NB4 (cell line): ENCODE results near the gene DRC3.
A peak's percentile ranks its signal among the peaks of the same experiment; 100 is the strongest.

Experiments
- DNase-seq: peaks from one replicate; pipeline ENCODE4 v3.0.0; 2010; ENCODE audit warnings: low read depth
- H3K4me3 ChIP-seq: one replicate; pipeline ENCODE4 v1.5.1; 2011; ENCODE audit warnings: mild to moderate bottlenecking, low read depth, low read length, moderate library complexity
- MYC ChIP-seq: IDR thresholded peaks from 2 replicates; pipeline ENCODE4 v1.6.1; 2011; ENCODE audit warnings: low read depth, low read length
- POLR2A ChIP-seq: IDR thresholded peaks from 2 replicates; pipeline ENCODE4 v1.6.1; 2011; ENCODE audit warnings: mild to moderate bottlenecking; ENCODE audit not compliant: insufficient read length; ENCODE audit errors: extremely low read depth
- TF ChIP-seq, protein P1 (sequence below): IDR thresholded peaks from one replicate; pipeline ENCODE4 v1.5.1; 2012; ENCODE audit warnings: low read depth, low read length
- TF ChIP-seq, protein P2 (sequence below): IDR thresholded peaks from 2 replicates; pipeline ENCODE4 v1.6.1; 2011; ENCODE audit warnings: low read depth, low read length

The DRC3 gene

DNA sequence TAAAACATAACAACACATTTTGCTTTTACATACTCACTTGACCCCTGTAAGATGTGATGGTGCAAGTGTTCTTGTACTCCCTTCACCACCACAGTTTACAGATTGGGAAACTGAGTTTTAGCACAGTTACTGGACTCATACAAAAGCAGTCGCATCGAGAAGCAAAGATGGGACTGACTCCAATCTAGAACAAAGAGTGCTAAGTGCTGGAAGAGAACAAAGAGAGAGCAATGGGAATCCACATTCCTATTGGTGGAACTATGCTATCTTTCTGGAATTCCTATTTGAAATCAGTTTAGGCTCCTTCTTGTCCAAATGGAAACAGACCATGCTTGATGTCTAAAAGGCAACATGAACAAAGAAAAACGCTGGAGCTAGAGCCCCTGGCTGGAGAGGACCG, 9.6 kb upstream of the DRC3 start:
- no peak overlapping the region for H3K4me3 ChIP-seq
- no peak for DNase-seq

DNA sequence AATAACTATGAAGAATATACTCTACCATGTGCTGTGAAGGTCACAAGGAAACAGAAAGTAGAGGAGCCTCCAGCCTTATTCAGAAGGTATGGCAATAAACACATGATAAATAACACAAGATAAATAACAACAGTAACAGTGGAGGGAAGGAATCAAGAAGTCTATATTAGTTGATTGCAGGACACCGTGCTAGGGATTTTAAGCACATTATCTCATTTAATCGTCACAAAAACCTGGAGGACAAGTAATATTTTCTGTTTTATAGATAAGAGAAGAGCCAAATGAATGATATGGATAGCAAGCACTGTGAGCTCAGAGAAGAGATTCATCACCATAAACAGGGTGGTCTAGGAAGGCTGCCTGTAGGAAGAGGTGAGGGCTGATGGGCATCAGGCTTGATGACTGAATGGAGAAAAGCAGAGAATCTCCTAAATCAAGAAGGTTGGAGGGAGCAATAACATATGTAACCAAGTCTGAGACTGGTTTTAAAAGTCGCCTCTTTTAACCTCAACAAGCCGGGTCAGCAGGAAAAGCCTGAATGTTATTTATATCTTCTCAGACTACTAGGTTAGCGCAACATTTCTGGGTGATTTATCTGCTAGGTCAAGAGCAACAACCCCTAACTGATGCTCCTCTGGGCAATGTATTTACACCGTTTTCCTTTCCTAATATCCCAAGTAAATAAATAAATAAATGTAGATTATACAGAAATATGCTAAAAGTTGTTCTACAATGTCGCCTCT, 8.8 kb upstream of the DRC3 start:
- TF ChIP-seq POLR2A = no peak
- H3K4me3 ChIP-seq = no peak overlapping the region

More for the DNA sequence above, 9.6 kb upstream of the DRC3 start:
- TF ChIP-seq MYC (no peak), POLR2A (no peak)
- TF ChIP-seq, protein P1, sequence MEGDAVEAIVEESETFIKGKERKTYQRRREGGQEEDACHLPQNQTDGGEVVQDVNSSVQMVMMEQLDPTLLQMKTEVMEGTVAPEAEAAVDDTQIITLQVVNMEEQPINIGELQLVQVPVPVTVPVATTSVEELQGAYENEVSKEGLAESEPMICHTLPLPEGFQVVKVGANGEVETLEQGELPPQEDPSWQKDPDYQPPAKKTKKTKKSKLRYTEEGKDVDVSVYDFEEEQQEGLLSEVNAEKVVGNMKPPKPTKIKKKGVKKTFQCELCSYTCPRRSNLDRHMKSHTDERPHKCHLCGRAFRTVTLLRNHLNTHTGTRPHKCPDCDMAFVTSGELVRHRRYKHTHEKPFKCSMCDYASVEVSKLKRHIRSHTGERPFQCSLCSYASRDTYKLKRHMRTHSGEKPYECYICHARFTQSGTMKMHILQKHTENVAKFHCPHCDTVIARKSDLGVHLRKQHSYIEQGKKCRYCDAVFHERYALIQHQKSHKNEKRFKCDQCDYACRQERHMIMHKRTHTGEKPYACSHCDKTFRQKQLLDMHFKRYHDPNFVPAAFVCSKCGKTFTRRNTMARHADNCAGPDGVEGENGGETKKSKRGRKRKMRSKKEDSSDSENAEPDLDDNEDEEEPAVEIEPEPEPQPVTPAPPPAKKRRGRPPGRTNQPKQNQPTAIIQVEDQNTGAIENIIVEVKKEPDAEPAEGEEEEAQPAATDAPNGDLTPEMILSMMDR = no peak
- TF ChIP-seq, protein P2, sequence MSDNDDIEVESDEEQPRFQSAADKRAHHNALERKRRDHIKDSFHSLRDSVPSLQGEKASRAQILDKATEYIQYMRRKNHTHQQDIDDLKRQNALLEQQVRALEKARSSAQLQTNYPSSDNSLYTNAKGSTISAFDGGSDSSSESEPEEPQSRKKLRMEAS = no peak

DNA sequence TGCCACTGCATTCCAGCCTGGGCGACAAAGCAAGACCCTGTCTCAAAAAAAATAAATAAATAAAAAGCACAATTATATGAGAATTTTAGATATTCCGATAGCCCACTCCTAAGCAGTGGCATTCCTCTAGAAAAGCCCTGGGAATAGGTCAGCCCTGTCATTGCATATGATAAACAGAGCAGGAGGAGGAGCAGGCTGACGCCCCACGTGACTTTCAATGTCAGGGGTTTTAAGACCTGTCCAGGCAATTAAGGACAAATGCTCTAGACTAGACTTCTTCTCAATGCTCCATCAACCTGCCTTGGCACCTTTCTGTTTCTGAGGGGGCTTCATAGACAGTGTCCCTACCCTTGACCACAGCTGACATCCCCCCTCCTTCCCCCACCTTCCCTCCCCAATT, 8.0 kb upstream of the DRC3 start:
- TF ChIP-seq, protein P1 = no peak
- no peak for TF ChIP-seq POLR2A
- TF ChIP-seq, protein P2 = no peak
- TF ChIP-seq MYC = no peak
- DNase-seq = no peak
- H3K4me3 ChIP-seq = no peak overlapping the region

More for the DNA sequence above, 8.8 kb upstream of the DRC3 start:
- no peak for DNase-seq

DNA sequence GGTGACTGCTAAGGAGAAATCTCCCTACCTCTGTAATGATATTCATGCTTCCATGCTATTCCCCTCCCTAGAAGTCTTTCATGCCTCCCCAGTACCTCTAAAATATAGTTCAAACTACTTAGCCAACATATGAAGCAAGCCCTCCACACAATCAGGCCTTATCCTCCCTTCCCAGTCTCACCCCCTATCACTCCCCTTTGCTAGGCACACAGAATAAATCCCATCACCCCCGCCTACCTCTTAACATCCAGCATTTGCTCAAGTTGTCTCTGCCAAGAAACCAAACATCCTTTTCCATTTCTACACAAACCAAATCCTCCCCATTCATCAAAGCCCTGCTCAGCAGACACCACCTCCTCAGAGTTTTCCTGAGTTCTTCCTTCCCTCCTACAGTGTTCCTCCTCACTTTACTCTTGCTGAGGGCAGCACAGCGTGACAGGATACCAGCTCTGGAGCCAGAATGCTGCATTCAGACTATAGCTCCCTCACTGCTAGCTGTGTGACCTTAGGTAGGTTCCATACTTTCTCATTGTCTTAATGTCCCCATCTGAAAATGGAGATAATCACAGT, 7.4 kb upstream of the DRC3 start:
- TF ChIP-seq, protein P2 = no peak
- no peak for TF ChIP-seq MYC
- no peak for TF ChIP-seq POLR2A
- TF ChIP-seq, protein P1 = no peak
- H3K4me3 ChIP-seq = no peak overlapping the region
- no peak for DNase-seq

DNA sequence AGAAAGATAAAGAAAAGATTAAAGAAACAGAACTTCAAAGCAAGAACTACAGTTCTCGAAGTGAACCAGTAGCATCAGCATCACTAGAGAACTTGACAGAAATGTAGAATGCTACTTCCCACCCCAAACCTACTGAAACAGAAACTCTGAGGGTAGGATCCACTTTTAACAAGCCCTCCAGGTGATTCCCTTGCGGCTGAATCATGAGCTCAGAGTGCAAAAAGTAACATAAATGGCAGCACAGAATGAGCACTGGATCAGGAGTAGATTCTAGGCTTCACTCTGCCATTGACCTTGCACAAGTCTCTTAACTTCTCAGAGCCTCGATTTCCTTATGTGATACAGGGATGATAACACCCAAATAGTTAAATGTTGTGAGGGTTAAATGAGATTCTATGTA, 6.3 kb upstream of the DRC3 start:
- TF ChIP-seq, protein P1 = no peak
- TF ChIP-seq MYC = no peak
- no peak for TF ChIP-seq POLR2A
- TF ChIP-seq, protein P2 = no peak
- H3K4me3 ChIP-seq = no peak overlapping the region
- no peak for DNase-seq

DNA sequence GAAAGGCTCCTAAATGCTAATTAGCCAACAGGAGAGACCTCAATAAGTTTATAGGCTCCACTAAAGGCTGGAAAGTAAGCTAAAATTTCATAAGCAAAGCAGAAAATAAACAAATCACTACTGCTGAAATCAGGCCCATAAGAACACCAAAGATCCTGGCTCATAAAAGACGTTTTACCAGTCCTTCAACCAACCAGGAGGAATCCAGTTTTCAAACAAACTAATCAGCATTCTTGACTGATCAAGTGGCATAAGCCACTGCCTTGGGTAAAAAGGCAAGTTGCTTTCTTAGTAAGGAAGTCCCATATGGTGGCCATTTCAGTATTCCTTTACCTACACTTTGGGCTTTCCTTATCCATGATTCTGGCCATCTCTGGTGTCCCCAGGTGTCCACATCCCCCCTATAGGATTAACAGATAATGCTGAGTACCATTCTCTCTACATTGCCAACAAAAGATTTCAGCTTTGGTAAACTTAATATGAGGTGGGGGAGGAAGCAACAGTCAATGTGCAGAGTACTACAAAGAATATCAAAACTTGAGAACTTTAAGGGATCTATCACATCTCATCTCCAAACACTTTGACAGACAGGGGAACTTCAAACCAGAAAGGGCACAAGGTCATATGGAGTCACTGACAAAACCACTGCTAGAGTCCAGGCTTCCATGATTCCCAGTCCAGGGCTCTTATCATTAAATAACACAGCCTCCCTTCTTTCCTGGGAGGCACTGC, 1.8 kb upstream of the DRC3 start:
- no peak for DNase-seq
- TF ChIP-seq, protein P1 = no peak
- TF ChIP-seq POLR2A = no peak
- TF ChIP-seq MYC = no peak
- TF ChIP-seq, protein P2 = no peak
- peak overlapping the region; percentile 60 for H3K4me3 ChIP-seq
